K562 (cell line): ENCODE measurements around the gene MFSD11.

Experiments used
- CBX5 ChIP-seq: IDR thresholded peaks from 2 replicates; pipeline ENCODE4 v1.6.1; 2014; ENCODE audit warnings: low read depth, borderline replicate concordance
- CHD4 ChIP-seq: fragments of 200-600 bp; sonication (generic); IDR thresholded peaks from 3 replicates; pipeline ENCODE4 v1.6.1; 2012; ENCODE audit warnings: low read depth, mild to moderate bottlenecking, mixed read lengths, low read length, inconsistent platforms; ENCODE audit not compliant: insufficient read depth, insufficient replicate concordance, poor library complexity, severe bottlenecking
- EZH2 ChIP-seq: IDR thresholded peaks from 2 replicates; pipeline ENCODE4 v1.6.1; 2012; ENCODE audit warnings: low read depth, mild to moderate bottlenecking, inconsistent platforms, low read length, borderline replicate concordance
- JUNB ChIP-seq: fragments of 450-650 bp; formaldehyde crosslinking; conservative IDR thresholded peaks from 2 replicates; pipeline ENCODE4 v1.4.0; 2020; ENCODE audit warnings: mild to moderate bottlenecking
- NFE2L1 ChIP-seq: fragments of 450-650 bp; IDR thresholded peaks from 2 replicates; pipeline ENCODE4 v1.6.1; 2016; ENCODE audit warnings: missing genetic modification characterization, low read depth, mild to moderate bottlenecking, missing compliant biosample characterization, moderate library complexity, borderline replicate concordance
- NFYB ChIP-seq: IDR thresholded peaks from 2 replicates; pipeline ENCODE4 v1.6.1; 2011; ENCODE audit warnings: mild to moderate bottlenecking, moderate library complexity; ENCODE audit not compliant: insufficient read length; ENCODE audit errors: extremely low read depth
- NR2C1 ChIP-seq, 2 experiments: fragments of 450-650 bp; IDR thresholded peaks; 2 replicates each; pipeline ENCODE4 v1.6.1; 2017; ENCODE audit warnings: mild to moderate bottlenecking in 2 of 2, antibody characterized with exemption in 1 of 2, inconsistent platforms in 1 of 2, missing compliant biosample characterization in 1 of 2, missing genetic modification characterization in 1 of 2
- TAF1 ChIP-seq: IDR thresholded peaks from 2 replicates; pipeline ENCODE4 v1.6.1; 2011; ENCODE audit warnings: mild to moderate bottlenecking, low read length, moderate library complexity; ENCODE audit not compliant: insufficient read depth, control insufficient read depth, severe bottlenecking; ENCODE audit errors: extremely low read depth
- ZNF134 ChIP-seq: fragments of 250-450 bp; sonication (Bioruptor Pico); conservative IDR thresholded peaks from 2 replicates; pipeline ENCODE4 v1.4.0; 2020
- ZNF224 ChIP-seq: sonication (generic); formaldehyde crosslinking; IDR thresholded peaks from 2 replicates; pipeline ENCODE4 v1.8.0; 2022; ENCODE audit warnings: mild to moderate bottlenecking, missing genetic modification reagents
- TF ChIP-seq, protein P1 (sequence below), 3 experiments: IDR thresholded peaks in 2 of 3; conservative IDR thresholded peaks in 1 of 3; 2 replicates each; pipeline ENCODE4 v1.5.1; 2011 to 2012; ENCODE audit warnings: low read length in 3 of 3, mild to moderate bottlenecking in 3 of 3, control low read depth in 2 of 3, improper control_type of control experiment in 1 of 3, inconsistent platforms in 1 of 3, low read depth in 1 of 3, mixed read lengths in 1 of 3, moderate library complexity in 1 of 3; ENCODE audit not compliant: insufficient read depth in 2 of 3
- TF ChIP-seq, protein P2 (sequence below): fragments of 250-450 bp; sonication (Bioruptor Pico); IDR thresholded peaks from 2 replicates; pipeline ENCODE4 v1.5.0; 2021

DNA sequence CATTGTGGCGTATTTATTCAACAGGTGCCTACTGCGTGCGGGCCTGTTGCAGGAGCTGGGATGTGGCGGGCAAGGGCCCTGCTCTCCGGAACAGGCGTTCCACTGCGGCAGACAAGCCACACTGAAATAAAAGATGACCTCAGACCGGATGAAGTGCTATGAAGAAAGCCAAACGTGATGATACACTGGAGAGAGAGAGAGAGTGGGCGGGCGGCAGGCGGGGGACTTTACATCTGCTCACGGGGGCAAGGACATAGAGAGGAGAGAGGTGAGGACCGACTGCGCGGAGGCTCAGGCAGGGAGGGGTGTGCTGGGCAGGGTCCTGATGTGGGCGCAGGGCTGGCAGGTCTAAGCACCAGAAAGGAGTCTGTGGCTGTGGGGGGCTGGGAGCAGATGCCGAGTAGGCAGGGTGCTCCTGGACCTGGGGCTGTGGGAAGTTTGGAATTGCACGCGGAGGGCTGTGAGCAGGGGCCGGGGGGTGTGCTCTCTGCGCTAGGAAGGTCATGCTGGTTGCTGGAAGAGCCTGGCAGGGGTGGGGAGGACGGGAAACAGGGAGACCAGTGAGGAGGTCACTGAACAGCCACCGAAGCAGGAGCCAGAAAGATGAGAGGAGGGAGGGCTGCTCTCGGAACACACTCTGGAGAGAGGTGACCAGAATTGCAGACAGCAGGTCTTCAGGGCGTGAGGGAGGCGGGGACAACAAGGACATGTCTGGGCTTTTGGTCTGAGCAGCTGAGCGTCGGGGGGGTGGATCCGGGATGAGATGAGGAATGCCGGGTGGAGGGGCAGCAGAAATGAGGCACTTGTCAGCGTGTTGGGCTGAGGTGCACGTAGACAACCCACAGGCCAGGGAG is 37.1 kb upstream of the MFSD11 start:
- TF ChIP-seq NFE2L1 (no peak), TAF1 (no peak), NR2C1 (IDR thresholded peaks at IDR 0.05) (no peak), NR2C1 (tag; IDR thresholded peaks at IDR 0.05) (no peak), JUNB (no peak), NFYB (no peak), CBX5 (no peak), ZNF224 (CRISPR knock-in tag) (no peak), CHD4 (no peak), ZNF134 (CRISPR knock-in tag) (no peak), EZH2 (no peak)
- TF ChIP-seq, protein P1, sequence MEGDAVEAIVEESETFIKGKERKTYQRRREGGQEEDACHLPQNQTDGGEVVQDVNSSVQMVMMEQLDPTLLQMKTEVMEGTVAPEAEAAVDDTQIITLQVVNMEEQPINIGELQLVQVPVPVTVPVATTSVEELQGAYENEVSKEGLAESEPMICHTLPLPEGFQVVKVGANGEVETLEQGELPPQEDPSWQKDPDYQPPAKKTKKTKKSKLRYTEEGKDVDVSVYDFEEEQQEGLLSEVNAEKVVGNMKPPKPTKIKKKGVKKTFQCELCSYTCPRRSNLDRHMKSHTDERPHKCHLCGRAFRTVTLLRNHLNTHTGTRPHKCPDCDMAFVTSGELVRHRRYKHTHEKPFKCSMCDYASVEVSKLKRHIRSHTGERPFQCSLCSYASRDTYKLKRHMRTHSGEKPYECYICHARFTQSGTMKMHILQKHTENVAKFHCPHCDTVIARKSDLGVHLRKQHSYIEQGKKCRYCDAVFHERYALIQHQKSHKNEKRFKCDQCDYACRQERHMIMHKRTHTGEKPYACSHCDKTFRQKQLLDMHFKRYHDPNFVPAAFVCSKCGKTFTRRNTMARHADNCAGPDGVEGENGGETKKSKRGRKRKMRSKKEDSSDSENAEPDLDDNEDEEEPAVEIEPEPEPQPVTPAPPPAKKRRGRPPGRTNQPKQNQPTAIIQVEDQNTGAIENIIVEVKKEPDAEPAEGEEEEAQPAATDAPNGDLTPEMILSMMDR (IDR thresholded peaks at IDR 0.05 in 2 of 3, conservative IDR thresholded peaks at IDR 0.05 in 1 of 3; ENCODE audit: insufficient read depth in 2 of 3, low read depth in 1 of 3, low read length in 3 of 3) = no peak
- TF ChIP-seq, protein P2, sequence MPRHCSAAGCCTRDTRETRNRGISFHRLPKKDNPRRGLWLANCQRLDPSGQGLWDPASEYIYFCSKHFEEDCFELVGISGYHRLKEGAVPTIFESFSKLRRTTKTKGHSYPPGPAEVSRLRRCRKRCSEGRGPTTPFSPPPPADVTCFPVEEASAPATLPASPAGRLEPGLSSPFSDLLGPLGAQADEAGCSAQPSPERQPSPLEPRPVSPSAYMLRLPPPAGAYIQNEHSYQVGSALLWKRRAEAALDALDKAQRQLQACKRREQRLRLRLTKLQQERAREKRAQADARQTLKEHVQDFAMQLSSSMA = no peak
